Limb (tissue), 2 donors: Measurements from ENCODE around the gene GIT1.

Experiments used
- DNase-seq, 2 donors: peaks; one replicate each; pipeline ENCODE4 v3.0.0-alpha.2; 2016; ENCODE audit errors: extremely low spot score in 2 of 2

GIT1 gene

DNA sequence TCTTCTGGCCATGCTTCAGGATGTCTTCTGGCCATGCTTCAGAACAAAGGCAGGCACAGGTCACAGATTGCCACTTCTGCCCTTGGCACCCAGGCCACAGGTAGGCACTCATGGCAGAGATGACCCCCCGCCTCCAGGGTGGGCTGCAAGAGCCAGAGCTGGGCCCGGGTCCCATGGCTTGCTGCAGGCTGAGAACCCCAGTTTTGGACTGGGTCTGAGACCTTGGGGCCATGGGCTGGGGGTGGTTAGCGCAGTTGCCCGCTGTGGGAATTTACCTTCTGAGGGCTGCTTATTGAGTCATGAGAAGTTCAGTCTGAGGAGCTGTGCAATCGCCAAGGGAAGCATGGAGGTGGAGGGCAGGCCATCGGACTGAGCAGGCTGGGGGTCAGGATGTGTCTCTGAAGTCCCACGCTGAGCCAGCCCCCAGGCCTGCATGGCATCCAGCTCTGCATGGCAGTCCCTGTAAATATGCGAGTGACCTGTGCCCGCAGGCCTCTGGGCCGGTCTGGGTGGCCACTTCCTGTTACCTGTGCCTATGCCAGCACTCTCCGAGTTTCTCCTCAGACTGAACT, 5.2 kb upstream of the GIT1 start:
- no peak for DNase-seq

- DNase-seq: no peak
These were observed 4.4 kb upstream of the GIT1 start for GRCh38 chr17:29593591-29594518.

GRCh38 chr17:29592850-29593551, 3.6 kb upstream of the GIT1 start, which contains the start of gene ANKRD13B:
Gene ANKRD13B, plus strand, starts transcription at chr17:29593132. Its CDS starts 490 bp downstream, at chr17:29593622.
- peak in 1 of 2 donors; percentile 81 for DNase-seq

- peak; percentile 92 to 97 for DNase-seq
These were observed 2.5 kb upstream of the GIT1 start for GRCh38 chr17:29591737-29592608.

GRCh38 chr17:29591146-29591736, 1.8 kb upstream of the GIT1 start:
- peak in 1 of 2 donors; percentile 76 for DNase-seq

DNA sequence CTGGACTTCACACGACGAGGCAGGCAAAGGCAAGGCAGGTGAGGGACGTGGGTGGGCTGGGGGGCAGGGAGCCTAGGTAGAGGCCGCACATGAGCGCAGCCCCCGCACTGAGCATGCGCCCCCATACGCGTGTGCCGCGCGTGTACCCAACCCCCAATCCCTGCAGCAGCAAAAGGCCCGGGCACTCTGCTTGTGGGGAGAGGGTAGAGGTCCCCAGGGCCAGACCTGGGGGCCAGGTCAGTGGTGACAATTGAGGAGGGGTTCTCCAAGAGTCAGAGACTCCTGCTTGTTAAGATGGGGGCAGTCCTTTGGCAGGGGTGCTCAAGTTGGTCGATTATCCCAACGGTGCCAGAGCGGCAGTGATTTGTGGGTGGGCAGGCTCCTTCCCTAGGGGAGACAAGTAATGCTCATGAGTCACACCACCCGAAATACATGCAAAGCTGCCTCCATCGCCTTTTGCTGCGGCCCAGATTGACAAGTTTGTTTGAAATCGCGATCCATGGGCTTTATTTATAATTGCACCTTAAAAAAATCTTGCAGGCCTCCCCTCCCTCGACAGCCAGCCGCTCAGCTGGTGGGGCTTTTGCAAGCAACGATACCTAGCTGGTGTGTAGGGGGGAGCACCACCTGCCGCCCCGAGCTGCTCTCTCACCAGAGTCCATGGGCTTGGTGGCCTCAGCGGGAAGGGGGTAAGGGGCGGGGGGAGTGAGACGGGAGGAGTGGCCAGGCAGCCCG, 1.1 kb upstream of the GIT1 start:
- peak in 1 of 2 donors; percentile 57 for DNase-seq

- no peak for DNase-seq
These were observed 661 bp downstream of the GIT1 start for GRCh38 chr17:29588562-29589411.

DNA sequence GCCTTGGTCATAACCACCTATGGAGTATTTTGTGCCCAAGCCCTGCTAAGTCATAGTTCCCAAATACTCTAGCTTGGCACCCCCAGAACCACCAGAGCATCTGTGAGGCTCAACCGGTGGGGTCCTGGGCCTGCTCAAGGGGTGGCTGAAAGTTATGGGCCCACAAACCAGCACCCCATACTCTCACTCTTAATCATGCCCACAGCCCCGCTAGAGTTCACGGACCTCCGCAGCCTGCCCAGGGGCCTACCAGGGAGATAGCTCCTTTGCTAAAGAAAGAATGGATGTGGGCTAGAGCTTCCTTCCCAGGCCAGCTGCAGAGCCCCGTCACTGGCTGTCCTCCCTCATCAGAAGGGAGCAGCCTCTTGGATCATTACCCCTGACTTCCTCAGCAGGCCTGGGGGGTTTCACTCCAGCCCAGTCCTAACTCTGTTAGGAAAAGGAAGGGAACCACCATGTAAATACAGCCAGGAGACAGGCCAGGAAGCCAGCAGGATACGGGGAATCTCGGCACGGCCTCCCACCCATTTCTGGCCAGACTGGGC, 1.4 kb downstream of the GIT1 start:
- no peak for DNase-seq

- no peak for DNase-seq
These were observed 1.9 kb downstream of the GIT1 start for GRCh38 chr17:29587591-29587990.

DNA sequence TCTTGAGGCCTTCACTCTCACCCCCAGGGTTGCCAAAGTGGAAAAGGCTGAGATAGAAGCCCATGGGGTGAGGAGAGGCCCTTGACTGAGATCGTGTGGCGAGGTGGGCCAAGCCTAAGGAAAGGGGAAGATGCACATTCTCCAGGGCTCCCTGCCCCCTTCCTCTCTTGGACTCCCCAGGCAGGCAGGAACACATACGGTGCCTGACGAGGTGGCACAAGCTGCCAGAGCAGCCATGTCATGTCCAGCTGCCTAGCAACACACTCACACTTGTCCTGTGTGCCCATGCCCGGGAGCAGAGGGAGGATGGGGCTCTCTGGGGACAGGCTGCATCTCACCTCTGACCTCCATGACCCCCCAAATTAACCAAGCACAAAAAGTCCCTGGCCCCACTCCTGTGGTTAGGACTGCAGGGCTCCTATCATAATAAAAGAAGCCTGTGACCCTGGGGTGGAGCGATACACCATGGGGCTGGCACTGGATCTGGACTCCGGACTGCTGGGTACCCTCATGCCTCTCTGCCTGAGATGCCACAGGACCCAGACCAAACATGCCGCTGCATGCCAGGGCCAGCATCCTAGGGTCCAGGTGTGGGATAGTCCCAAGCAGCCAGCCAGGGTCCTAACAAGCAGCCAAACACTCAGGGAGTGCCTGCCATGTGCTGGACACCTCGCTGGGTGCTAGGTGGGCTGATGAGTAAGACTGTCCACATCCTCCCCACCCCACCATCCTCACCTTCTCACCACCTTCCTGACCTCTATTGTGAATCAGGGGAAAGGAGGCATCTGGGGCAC, 2.6 kb downstream of the GIT1 start:
- no peak for DNase-seq

GRCh38 chr17:29585080-29585751, 4.2 kb downstream of the GIT1 start:
- DNase-seq: no peak

GRCh38 chr17:29584452-29585079, 4.9 kb downstream of the GIT1 start:
- DNase-seq: no peak

- DNase-seq: no peak
These were observed 5.9 kb downstream of the GIT1 start for GRCh38 chr17:29583324-29584248.

GRCh38 chr17:29582772-29583171, 6.7 kb downstream of the GIT1 start:
- peak in 1 of 2 donors; percentile 24 for DNase-seq

DNA sequence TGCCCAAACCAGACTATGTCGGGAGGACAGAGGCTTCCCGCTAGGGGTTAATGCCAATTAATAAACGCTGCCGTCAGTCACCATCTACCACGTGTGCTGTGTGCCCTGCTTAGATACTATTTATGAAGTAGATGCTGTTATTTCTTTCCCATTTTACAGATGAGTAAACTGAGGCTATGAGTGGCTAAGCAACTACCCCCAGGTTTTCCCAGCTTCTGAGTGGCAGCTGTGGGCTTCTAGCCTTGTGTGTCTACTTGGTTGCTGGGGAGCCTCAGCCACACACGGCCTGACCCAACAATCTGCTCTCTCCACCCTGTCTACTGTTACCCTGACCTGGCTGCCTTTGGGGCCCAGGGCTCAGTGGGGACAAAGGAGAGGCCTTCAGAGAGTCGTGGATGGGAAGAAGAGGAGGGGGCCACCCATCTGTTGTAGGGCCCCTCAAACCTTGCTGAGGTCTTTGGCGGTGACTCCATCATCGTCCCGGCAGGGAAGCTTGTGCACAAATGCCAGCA, 7.1 kb downstream of the GIT1 start:
- DNase-seq: no peak
